GM12872 (cell line): Measurements from ENCODE around the gene CSNK1E.

Experiments
- CTCF ChIP-seq: IDR thresholded peaks from 3 replicates; pipeline ENCODE4 v1.5.1; 2011; ENCODE audit warnings: low read depth, mild to moderate bottlenecking, low read length, moderate library complexity; ENCODE audit not compliant: insufficient read depth

The CSNK1E gene

DNA sequence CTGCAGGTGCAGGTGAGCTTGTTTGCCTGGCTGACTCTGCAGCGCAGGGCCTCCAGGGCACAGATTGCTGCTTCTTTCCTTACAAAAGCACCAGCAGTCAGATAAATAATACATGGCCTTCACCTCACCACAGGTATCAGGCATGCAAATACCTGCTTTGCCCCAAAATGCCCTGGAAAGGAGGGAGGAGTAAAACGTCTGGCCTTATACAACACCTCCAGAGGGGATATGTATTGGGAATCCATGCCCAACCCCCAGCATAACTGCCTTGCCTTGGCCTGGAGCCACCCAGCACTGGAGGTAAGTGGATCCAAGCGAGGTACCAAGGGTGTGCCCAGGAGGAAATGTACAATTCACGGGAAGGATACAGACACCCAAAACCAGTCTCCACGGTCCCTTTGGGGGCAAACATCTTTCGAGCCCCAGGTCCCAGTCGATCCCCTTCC is 45.3 kb downstream of the CSNK1E start:
- TF ChIP-seq CTCF: no peak

DNA sequence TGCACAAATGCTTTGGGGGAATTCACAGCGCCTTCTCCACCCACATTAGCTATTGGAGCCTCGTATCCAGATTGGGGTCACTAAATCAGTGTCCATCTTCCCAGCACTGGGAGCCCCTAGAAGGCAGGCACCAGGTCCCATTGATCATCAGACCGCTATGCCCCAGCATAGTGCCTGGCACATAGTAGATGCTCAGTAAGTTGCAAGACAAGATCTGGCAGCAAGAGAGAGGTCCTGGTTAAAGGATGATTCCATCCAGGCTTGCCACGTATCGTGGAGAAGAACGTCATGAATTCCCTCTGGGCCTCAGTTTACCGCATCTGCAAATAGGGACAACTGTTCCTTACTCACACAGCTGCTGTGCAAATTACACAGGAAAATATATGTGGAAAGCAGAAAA is 46.1 kb downstream of the CSNK1E start:
- no peak for TF ChIP-seq CTCF

GRCh38 chr22:38270091-38270992 is 46.9 kb downstream of the CSNK1E start:
- TF ChIP-seq CTCF: no peak

GRCh38 chr22:38269466-38269865 is 47.8 kb downstream of the CSNK1E start:
- no peak for TF ChIP-seq CTCF

GRCh38 chr22:38267086-38267485 is 50.1 kb downstream of the CSNK1E start:
- no peak for TF ChIP-seq CTCF

DNA sequence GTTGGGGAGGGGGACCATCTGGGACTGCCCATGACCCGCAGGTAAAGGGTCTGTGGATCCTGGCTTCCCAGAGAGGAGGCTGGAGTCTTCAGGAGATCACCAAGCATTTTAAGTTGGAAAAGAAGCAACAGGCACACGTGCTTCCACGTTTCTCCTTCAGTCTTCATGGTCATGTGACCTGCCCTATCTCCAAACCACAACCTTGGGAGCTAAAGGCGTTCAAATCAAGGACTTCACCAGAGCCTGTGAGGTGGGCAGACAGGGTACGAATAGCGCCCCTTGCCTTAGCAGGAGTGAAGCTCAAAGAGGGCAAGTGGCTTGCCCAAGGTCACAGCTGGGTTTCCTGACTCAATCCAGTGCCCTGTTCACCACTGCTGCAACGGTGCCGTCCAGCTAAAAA is 51.1 kb downstream of the CSNK1E start:
- no peak for TF ChIP-seq CTCF

DNA sequence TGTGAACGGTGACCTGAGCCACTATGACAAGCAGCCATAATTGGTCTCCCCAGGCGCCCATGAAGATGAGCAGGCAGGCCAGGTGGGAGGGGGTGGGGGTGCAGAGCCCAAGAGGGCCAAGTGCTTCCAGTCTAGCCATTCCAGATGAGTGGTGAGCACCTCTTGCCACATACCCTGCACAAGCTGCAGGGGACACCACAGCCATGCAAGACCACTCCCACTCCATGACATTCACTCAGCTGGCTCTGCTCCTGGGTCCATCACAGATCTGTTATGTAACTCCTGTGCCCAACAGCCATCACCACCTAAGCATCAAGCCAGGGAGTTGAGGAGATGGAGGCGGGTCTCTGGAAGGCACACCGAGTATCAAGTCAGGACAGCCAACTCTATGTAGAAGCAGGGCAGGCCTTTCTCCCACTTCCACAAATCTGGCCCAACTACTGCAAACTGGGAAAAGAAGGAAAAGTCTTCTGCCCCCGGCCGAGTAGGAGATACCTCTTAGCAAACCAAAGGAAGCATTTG is 52.9 kb downstream of the CSNK1E start:
- no peak for TF ChIP-seq CTCF
